SK-N-SH treated with all-trans-retinoic acid at 6 μM for 48 hours (cell line): ENCODE measurements around the gene TGFB3.

Experiments
- ATAC-seq: fragments of 200-7000 bp; cut with Tn5 transposase; 3 replicates; pipeline ENCODE4 v1.9.1; 2020; ENCODE audit warnings: mild to moderate bottlenecking, moderate library complexity
- ARNTL ChIP-seq: fragments of 450-650 bp; formaldehyde crosslinking; IDR thresholded peaks from 2 replicates; pipeline ENCODE4 v1.5.0; 2020; ENCODE audit warnings: low read depth, mild to moderate bottlenecking, moderate library complexity, borderline replicate concordance
- BACH2 ChIP-seq: fragments of 250-450 bp; sonication (Bioruptor Pico); IDR thresholded peaks from 2 replicates; pipeline ENCODE4 v1.9.0; 2021; ENCODE audit warnings: mild to moderate bottlenecking, borderline replicate concordance
- CREB5 ChIP-seq: fragments of 250-450 bp; sonication (Bioruptor Pico); IDR thresholded peaks from 2 replicates; pipeline ENCODE4 v1.5.1; 2020; ENCODE audit warnings: low read depth, mild to moderate bottlenecking, moderate library complexity
- CSDC2 ChIP-seq: fragments of 250-450 bp; sonication (Bioruptor Pico); IDR thresholded peaks from 2 replicates; pipeline ENCODE4 v1.5.0; 2020; ENCODE audit warnings: mild to moderate bottlenecking, moderate library complexity
- CSRNP3 ChIP-seq: fragments of 250-450 bp; sonication (Bioruptor Pico); IDR thresholded peaks from 2 replicates; pipeline ENCODE4 v1.5.1; 2021; ENCODE audit warnings: mild to moderate bottlenecking, moderate library complexity
- ESRRG ChIP-seq: fragments of 250-450 bp; sonication (Bioruptor Pico); IDR thresholded peaks from 2 replicates; pipeline ENCODE4 v1.6.1; 2021; ENCODE audit warnings: mild to moderate bottlenecking
- GLIS3 ChIP-seq: fragments of 250-450 bp; sonication (Bioruptor Pico); IDR thresholded peaks from 2 replicates; pipeline ENCODE4 v1.5.0; 2020; ENCODE audit warnings: mild to moderate bottlenecking, moderate library complexity
- ISL1 ChIP-seq: fragments of 250-450 bp; sonication (Bioruptor Pico); IDR thresholded peaks from 2 replicates; pipeline ENCODE4 v2.1.2; 2022; ENCODE audit warnings: mild to moderate bottlenecking, moderate library complexity
- OSR1 ChIP-seq: fragments of 250-450 bp; sonication (Bioruptor Pico); IDR thresholded peaks from 2 replicates; pipeline ENCODE4 v1.8.0; 2022; ENCODE audit warnings: moderate library complexity, mild to moderate bottlenecking, inconsistent platforms
- POU6F1 ChIP-seq: fragments of 250-450 bp; sonication (Bioruptor Pico); IDR thresholded peaks from 2 replicates; pipeline ENCODE4 v1.8.0; 2021; ENCODE audit warnings: low read depth, mild to moderate bottlenecking, moderate library complexity, borderline replicate concordance
- PPARA ChIP-seq: fragments of 250-450 bp; sonication (Bioruptor Pico); IDR thresholded peaks from 2 replicates; pipeline ENCODE4 v1.5.0; 2020; ENCODE audit warnings: mild to moderate bottlenecking, borderline replicate concordance
- RARB ChIP-seq: fragments of 250-450 bp; sonication (Bioruptor Pico); IDR thresholded peaks from 2 replicates; pipeline ENCODE4 v1.8.0; 2021; ENCODE audit warnings: mild to moderate bottlenecking, moderate library complexity
- SNAI2 ChIP-seq: fragments of 250-450 bp; sonication (Bioruptor Pico); IDR thresholded peaks from 2 replicates; pipeline ENCODE4 v1.5.0; 2020; ENCODE audit warnings: mild to moderate bottlenecking, moderate library complexity
- TCF4 ChIP-seq: fragments of 250-450 bp; sonication (Bioruptor Pico); IDR thresholded peaks from 2 replicates; pipeline ENCODE4 v1.8.0; 2021; ENCODE audit warnings: mild to moderate bottlenecking, moderate library complexity, borderline replicate concordance
- TOX ChIP-seq: fragments of 250-450 bp; sonication (Bioruptor Pico); IDR thresholded peaks from 2 replicates; pipeline ENCODE4 v1.8.0; 2021; ENCODE audit warnings: mild to moderate bottlenecking, moderate library complexity, borderline replicate concordance
- ZC3H10 ChIP-seq: fragments of 250-450 bp; sonication (Bioruptor Pico); IDR thresholded peaks from 2 replicates; pipeline ENCODE4 v1.5.1; 2021; ENCODE audit warnings: mild to moderate bottlenecking, moderate library complexity
- ZFP3 ChIP-seq: fragments of 250-450 bp; sonication (Bioruptor Pico); IDR thresholded peaks from 2 replicates; pipeline ENCODE4 v1.5.0; 2020; ENCODE audit warnings: mild to moderate bottlenecking, moderate library complexity
- ZFP30 ChIP-seq: fragments of 450-650 bp; formaldehyde crosslinking; IDR thresholded peaks from 2 replicates; pipeline ENCODE4 v1.5.0; 2022; ENCODE audit warnings: mild to moderate bottlenecking, moderate library complexity
- ZNF565 ChIP-seq: fragments of 450-650 bp; formaldehyde crosslinking; conservative IDR thresholded peaks from 2 replicates; pipeline ENCODE4 v1.5.0; 2020; ENCODE audit warnings: low read depth, mild to moderate bottlenecking, moderate library complexity
- ZNF70 ChIP-seq: fragments of 450-650 bp; formaldehyde crosslinking; IDR thresholded peaks from 2 replicates; pipeline ENCODE4 v1.5.0; 2020; ENCODE audit warnings: mild to moderate bottlenecking, moderate library complexity
- ZNF8 ChIP-seq: fragments of 450-650 bp; formaldehyde crosslinking; IDR thresholded peaks from 2 replicates; pipeline ENCODE4 v1.5.0; 2020; ENCODE audit warnings: mild to moderate bottlenecking, moderate library complexity
- TF ChIP-seq, protein P1 (sequence below): fragments of 250-450 bp; sonication (Bioruptor Pico); IDR thresholded peaks from 2 replicates; pipeline ENCODE4 v1.8.0; 2020; ENCODE audit warnings: mild to moderate bottlenecking, moderate library complexity, borderline replicate concordance
- TF ChIP-seq, protein P2 (sequence below): fragments of 250-450 bp; sonication (Bioruptor Pico); IDR thresholded peaks from 2 replicates; pipeline ENCODE4 v1.5.0; 2020; ENCODE audit warnings: mild to moderate bottlenecking, moderate library complexity

The TGFB3 gene

DNA sequence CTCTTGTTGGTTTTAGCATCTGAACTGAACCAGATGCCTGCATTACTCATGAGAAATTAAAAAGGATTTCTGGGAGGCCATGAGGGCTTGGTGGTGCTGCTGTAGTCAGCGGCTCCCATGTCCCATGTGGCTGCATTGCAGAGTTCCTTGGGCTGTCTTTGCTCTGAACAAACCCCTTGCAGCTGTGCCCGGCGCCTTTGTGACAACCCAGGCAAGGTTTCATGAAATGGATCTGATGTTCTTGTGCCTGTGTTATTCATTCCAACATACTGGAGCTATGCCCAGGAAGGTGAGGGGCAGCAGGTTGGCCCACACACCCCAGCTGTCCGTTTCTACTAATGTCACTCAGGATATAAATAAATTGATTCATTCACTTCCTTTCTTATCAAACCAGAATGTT, 40.8 kb downstream of the TGFB3 start:
- ATAC-seq = peak; percentile 66
- TF ChIP-seq TOX (no peak), ZNF565 (no peak), PPARA (CRISPR knock-in tag) (no peak), TCF4 (CRISPR knock-in tag) (no peak)
- TF ChIP-seq, all 23 proteins: peak for 0

- ATAC-seq = no peak
- TF ChIP-seq OSR1 (CRISPR knock-in tag) (no peak), POU6F1 (CRISPR knock-in tag) (no peak), TOX (no peak), CREB5 (CRISPR knock-in tag) (no peak), ZNF70 (no peak), ARNTL (CRISPR knock-in tag) (no peak), BACH2 (CRISPR knock-in tag) (no peak), ZNF565 (no peak), ESRRG (no peak), ZC3H10 (CRISPR knock-in tag) (no peak), CSDC2 (CRISPR knock-in tag) (no peak), SNAI2 (CRISPR knock-in tag) (no peak), ISL1 (no peak), ZNF8 (CRISPR knock-in tag) (no peak)
- TF ChIP-seq, protein P1, sequence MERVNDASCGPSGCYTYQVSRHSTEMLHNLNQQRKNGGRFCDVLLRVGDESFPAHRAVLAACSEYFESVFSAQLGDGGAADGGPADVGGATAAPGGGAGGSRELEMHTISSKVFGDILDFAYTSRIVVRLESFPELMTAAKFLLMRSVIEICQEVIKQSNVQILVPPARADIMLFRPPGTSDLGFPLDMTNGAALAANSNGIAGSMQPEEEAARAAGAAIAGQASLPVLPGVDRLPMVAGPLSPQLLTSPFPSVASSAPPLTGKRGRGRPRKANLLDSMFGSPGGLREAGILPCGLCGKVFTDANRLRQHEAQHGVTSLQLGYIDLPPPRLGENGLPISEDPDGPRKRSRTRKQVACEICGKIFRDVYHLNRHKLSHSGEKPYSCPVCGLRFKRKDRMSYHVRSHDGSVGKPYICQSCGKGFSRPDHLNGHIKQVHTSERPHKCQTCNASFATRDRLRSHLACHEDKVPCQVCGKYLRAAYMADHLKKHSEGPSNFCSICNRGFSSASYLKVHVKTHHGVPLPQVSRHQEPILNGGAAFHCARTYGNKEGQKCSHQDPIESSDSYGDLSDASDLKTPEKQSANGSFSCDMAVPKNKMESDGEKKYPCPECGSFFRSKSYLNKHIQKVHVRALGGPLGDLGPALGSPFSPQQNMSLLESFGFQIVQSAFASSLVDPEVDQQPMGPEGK (CRISPR knock-in tag) = no peak
- TF ChIP-seq, protein P2, sequence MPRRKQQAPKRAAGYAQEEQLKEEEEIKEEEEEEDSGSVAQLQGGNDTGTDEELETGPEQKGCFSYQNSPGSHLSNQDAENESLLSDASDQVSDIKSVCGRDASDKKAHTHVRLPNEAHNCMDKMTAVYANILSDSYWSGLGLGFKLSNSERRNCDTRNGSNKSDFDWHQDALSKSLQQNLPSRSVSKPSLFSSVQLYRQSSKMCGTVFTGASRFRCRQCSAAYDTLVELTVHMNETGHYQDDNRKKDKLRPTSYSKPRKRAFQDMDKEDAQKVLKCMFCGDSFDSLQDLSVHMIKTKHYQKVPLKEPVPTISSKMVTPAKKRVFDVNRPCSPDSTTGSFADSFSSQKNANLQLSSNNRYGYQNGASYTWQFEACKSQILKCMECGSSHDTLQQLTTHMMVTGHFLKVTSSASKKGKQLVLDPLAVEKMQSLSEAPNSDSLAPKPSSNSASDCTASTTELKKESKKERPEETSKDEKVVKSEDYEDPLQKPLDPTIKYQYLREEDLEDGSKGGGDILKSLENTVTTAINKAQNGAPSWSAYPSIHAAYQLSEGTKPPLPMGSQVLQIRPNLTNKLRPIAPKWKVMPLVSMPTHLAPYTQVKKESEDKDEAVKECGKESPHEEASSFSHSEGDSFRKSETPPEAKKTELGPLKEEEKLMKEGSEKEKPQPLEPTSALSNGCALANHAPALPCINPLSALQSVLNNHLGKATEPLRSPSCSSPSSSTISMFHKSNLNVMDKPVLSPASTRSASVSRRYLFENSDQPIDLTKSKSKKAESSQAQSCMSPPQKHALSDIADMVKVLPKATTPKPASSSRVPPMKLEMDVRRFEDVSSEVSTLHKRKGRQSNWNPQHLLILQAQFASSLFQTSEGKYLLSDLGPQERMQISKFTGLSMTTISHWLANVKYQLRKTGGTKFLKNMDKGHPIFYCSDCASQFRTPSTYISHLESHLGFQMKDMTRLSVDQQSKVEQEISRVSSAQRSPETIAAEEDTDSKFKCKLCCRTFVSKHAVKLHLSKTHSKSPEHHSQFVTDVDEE = no peak
Observed at GRCh38 chr14:75939200-75939599, 42.6 kb downstream of the TGFB3 start.

DNA sequence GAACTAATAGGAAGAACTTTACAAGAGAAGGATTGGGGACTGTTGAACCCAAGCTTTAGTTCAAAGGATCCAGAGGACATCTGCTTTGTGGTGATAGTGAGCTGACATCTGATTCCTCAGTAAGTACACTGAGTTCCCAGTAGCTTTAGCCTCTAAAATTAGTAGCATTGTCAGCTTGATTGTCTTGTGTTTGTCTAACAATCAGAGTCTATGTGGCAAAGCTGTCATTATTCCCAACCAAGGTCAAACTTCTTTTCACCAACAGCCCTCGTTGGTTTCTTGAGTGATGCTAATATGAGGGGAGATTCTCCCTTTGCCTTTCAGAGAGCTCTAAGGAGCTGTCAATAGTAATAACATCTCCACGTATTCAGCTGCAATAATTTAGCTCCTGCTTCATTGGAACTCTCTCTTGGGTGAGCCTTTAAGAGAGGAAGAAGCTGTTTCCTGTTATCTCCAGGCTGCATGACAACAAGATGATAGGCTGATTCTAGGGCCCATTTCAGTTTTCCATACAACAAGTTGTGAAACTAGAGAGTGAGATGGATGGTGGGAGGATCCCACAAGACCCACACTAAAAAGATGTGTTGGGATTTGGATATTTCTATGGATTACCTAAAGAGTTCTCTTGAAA, 46.7 kb downstream of the TGFB3 start:
- no peak for ATAC-seq
- no peak for TF ChIP-seq ARNTL (CRISPR knock-in tag)
- no peak for TF ChIP-seq ZNF8 (CRISPR knock-in tag)
- no peak for TF ChIP-seq TCF4 (CRISPR knock-in tag)
- TF ChIP-seq PPARA (CRISPR knock-in tag) = no peak
- no peak for TF ChIP-seq ZFP3
- TF ChIP-seq RARB (CRISPR knock-in tag) = no peak
- no peak for TF ChIP-seq BACH2 (CRISPR knock-in tag)
- no peak for TF ChIP-seq CSRNP3 (CRISPR knock-in tag)
- TF ChIP-seq SNAI2 (CRISPR knock-in tag) = no peak
- TF ChIP-seq, protein P2 = no peak
- no peak for TF ChIP-seq CSDC2 (CRISPR knock-in tag)
- TF ChIP-seq ISL1 = no peak
- TF ChIP-seq POU6F1 (CRISPR knock-in tag) = no peak
- TF ChIP-seq GLIS3 = no peak
- no peak for TF ChIP-seq ZC3H10 (CRISPR knock-in tag)
- no peak for TF ChIP-seq TOX
- no peak for TF ChIP-seq ZFP30 (CRISPR knock-in tag)
- TF ChIP-seq ESRRG = no peak
